CD14-positive monocyte (primary cell): ENCODE results near the gene SCAP. TPM values are rescaled to one million over a fixed set of nuclear protein-coding genes. Genes with fewer than 3 reads are reported as not detected.
A peak's percentile ranks its signal among the peaks of the same experiment; 100 is the strongest.

ENCODE experiments used
- DNase-seq, 3 donors: peaks; one replicate each; pipeline ENCODE4 v3.0.0-alpha.2; 2011 to 2022
- H2AFZ ChIP-seq: 2 replicates; pipeline ENCODE4 v1.6.0; 2012; ENCODE audit warnings: mild to moderate bottlenecking, low read depth, low read length, inconsistent platforms; ENCODE audit not compliant: insufficient read depth, poor library complexity, severe bottlenecking
- H3K27ac ChIP-seq, 2 donors: 1 replicate in 1 of 2; 2 replicates in 1 of 2; pipeline ENCODE4 v1.5.1; 2012 to 2013; ENCODE audit warnings: low read length in 2 of 2, control low read depth in 1 of 2, inconsistent platforms in 1 of 2, low read depth in 1 of 2, mild to moderate bottlenecking in 1 of 2
- H3K27me3 ChIP-seq, 2 donors: one replicate each; pipeline versions ENCODE4 v1.6.0 to v1.6.1; 2011 to 2013; ENCODE audit warnings: low read length in 2 of 2; ENCODE audit not compliant: control insufficient read depth in 2 of 2, insufficient read depth in 2 of 2
- H3K36me3 ChIP-seq, 2 donors: replicated peaks in 1 of 2; 1 replicate in 1 of 2; 2 replicates in 1 of 2; pipeline versions ENCODE4 v1.5.1 to v1.6.1; 2012 to 2013; ENCODE audit warnings: low read length in 2 of 2, control low read depth in 1 of 2, inconsistent platforms in 1 of 2, mild to moderate bottlenecking in 1 of 2; ENCODE audit not compliant: insufficient read depth in 2 of 2, control insufficient read depth in 1 of 2
- H3K4me1 ChIP-seq, 2 donors: 1 replicate in 1 of 2; 2 replicates in 1 of 2; pipeline versions ENCODE4 v1.5.1 to v1.6.1; 2012 to 2013; ENCODE audit warnings: low read length in 2 of 2, control low read depth in 1 of 2, inconsistent platforms in 1 of 2, mild to moderate bottlenecking in 1 of 2, moderate library complexity in 1 of 2; ENCODE audit not compliant: insufficient read depth in 2 of 2, control insufficient read depth in 1 of 2
- H3K4me2 ChIP-seq: replicated peaks from 2 replicates; pipeline ENCODE3; 2012; ENCODE audit warnings: low read length, moderate library complexity, mild to moderate bottlenecking; ENCODE audit not compliant: poor library complexity, severe bottlenecking; ENCODE audit errors: extremely low read depth
- H3K4me3 ChIP-seq, 3 experiments: fragments of 200-600 bp in 1 of 3; sonication (generic) in 1 of 3; replicated peaks in 1 of 3; 1 replicate in 2 of 3; 2 replicates in 1 of 3; pipeline ENCODE4 v1.5.1; 2011 to 2013; ENCODE audit warnings: low read length in 3 of 3, mild to moderate bottlenecking in 3 of 3, control low read depth in 2 of 3, low read depth in 2 of 3, inconsistent platforms in 1 of 3, moderate library complexity in 1 of 3
- H3K79me2 ChIP-seq: 2 replicates; pipeline ENCODE4 v1.6.0; 2012; ENCODE audit warnings: mild to moderate bottlenecking, control low read depth, inconsistent platforms, low read length, moderate library complexity; ENCODE audit not compliant: insufficient read depth
- H3K9ac ChIP-seq: 2 replicates; pipeline ENCODE4 v1.6.0; 2017; ENCODE audit warnings: low read length, mild to moderate bottlenecking; ENCODE audit not compliant: insufficient read depth, poor library complexity, severe bottlenecking
- H3K9me3 ChIP-seq, 2 donors: replicated peaks in 1 of 2; 1 replicate in 1 of 2; 2 replicates in 1 of 2; pipeline versions ENCODE4 v1.5.1 to v1.6.1; 2012 to 2013; ENCODE audit warnings: low read length in 2 of 2, control low read depth in 1 of 2; ENCODE audit not compliant: control insufficient read depth in 1 of 2, insufficient read depth in 1 of 2
- H4K20me1 ChIP-seq: 2 replicates; pipeline ENCODE4 v1.6.0; 2012; ENCODE audit warnings: mild to moderate bottlenecking, low read length, control low read depth, moderate library complexity; ENCODE audit not compliant: insufficient read depth
- H3K27ac Mint-ChIP-seq, 7 donors: one replicate each; pipeline ENCODE4 v1.8.0; 2020; ENCODE audit warnings: mild to moderate bottlenecking in 7 of 7, mixed read lengths in 7 of 7, moderate library complexity in 6 of 7, inconsistent platforms in 2 of 7
- H3K27me3 Mint-ChIP-seq, 3 donors: one replicate each; pipeline ENCODE4 v1.8.0; 2021 to 2022; ENCODE audit warnings: low read depth in 3 of 3, mild to moderate bottlenecking in 3 of 3, mixed read lengths in 3 of 3, moderate library complexity in 3 of 3, inconsistent platforms in 1 of 3
- H3K36me3 Mint-ChIP-seq, 2 donors: one replicate each; pipeline ENCODE4 v1.8.0; 2020; ENCODE audit warnings: mixed read lengths in 2 of 2, inconsistent platforms in 1 of 2, mild to moderate bottlenecking in 1 of 2
- H3K4me1 Mint-ChIP-seq: one replicate; pipeline ENCODE4 v1.8.0; 2020; ENCODE audit warnings: mild to moderate bottlenecking, mixed read lengths
- H3K4me3 Mint-ChIP-seq, 2 donors: one replicate each; pipeline ENCODE4 v1.8.0; 2020; ENCODE audit warnings: mild to moderate bottlenecking in 2 of 2, mixed read lengths in 2 of 2, moderate library complexity in 1 of 2
- H3K9me3 Mint-ChIP-seq, 7 donors: one replicate each; pipeline ENCODE4 v1.8.0; 2020 to 2022; ENCODE audit warnings: mixed read lengths in 7 of 7, mild to moderate bottlenecking in 6 of 7, moderate library complexity in 6 of 7, inconsistent platforms in 2 of 7
- CTCF ChIP-seq: fragments of 200-600 bp; IDR thresholded peaks from one replicate; pipeline ENCODE4 v1.8.0; 2022; ENCODE audit warnings: antibody characterized with exemption, mild to moderate bottlenecking
- WGBS: methylation state at CpG from one replicate; pipeline ENCODE4 v1.1.5; 2013; ENCODE audit warnings: missing lambda C conversion rate; ENCODE audit not compliant: insufficient coverage; 5-methylcytosine and 5-hydroxymethylcytosine counted together
- intact Hi-C, 2 donors: fragments of 100-400 bp; cut with micrococcal nuclease; formaldehyde crosslinking; loops; one replicate each; pipeline versions ENCODE4 v1.15.0 to v1.15.1; 2023
- polyA plus RNA-seq, 3 donors: library from polyadenylated mRNA; depleted of rRNA in 1 of 3; unstranded in 2 of 3; stranded (reverse) in 1 of 3; fragments of 300-500 nt in 2 of 3; fragments of >200 nt in 1 of 3; fragmentation: Illumina TruSeq in 2 of 3; gene quantifications; 1 replicate in 2 of 3; 2 replicates in 1 of 3; pipeline ENCODE4 v1.2.3, GENCODE V29; 2012 to 2021

Gene SCAP
- polyA plus RNA-seq, 3 donors, result 26.3 to 27.8 (median 27.7) TPM

- Mint-ChIP-seq H3K36me3 (peaks cover 41 to 60% of the 10 kb centered on the region in 2 donors), H3K27ac (peak overlapping the region in 2 of 7 donors; percentile 56 to 58), H3K4me3 (no peak overlapping the region), H3K9me3 (peaks cover 0 to 1% (median 0%) of the 10 kb centered on the region in 7 donors), H3K4me1 (peaks cover 12% of the 10 kb centered on the region), H3K27me3 (peaks cover 0 to 1% (median 0%) of the 10 kb centered on the region in 3 donors)
- no peak for DNase-seq
- intact Hi-C loops, result loop anchor here (2.0 to 5.0 kb wide), 2 partner anchors 57 to 93 kb away; partner anchors contain the start of gene ELP6 (in 1 of the 2)
- Histone ChIP-seq H3K4me2 (no peak overlapping the region), H3K4me1 (peaks cover 9 to 15% of the 10 kb centered on the region in 2 donors), H3K9ac (no peak overlapping the region), H4K20me1 (peaks cover 18% of the 10 kb centered on the region), H3K9me3 (no peaks in the 10 kb centered on the region), H3K36me3 (peaks cover 49 to 65% of the 10 kb centered on the region in 2 donors), H3K4me3 (no peak overlapping the region), H3K27me3 (no peaks in the 10 kb centered on the region), H3K79me2 (no peaks in the 10 kb centered on the region), H2AFZ (no peak overlapping the region), H3K27ac (no peak overlapping the region)
- no peak for TF ChIP-seq CTCF
- WGBS, result 92% methylated on average over 13 of the region's 17 CpGs
Observed at GRCh38 chr3:47419083-47420043, 56.4 kb downstream of the SCAP start.

- no peaks in the 10 kb centered on the region for H3K79me2 ChIP-seq
- H3K36me3 ChIP-seq, result peaks cover 50 to 66% of the 10 kb centered on the region in 2 donors
- peaks cover 12% of the 10 kb centered on the region for H3K4me1 Mint-ChIP-seq
- DNase-seq, result no peak
- H3K9me3 ChIP-seq, result no peaks in the 10 kb centered on the region
- H3K4me1 ChIP-seq, result peaks cover 9 to 15% of the 10 kb centered on the region in 2 donors
- no peak overlapping the region for H2AFZ ChIP-seq
- H3K9ac ChIP-seq, result no peak overlapping the region
- intact Hi-C loops, result no loop called here
- 91% methylated on average over 37 of the region's 53 CpGs for WGBS
- no peak overlapping the region for H3K4me3 ChIP-seq
- H4K20me1 ChIP-seq, result peaks cover 19% of the 10 kb centered on the region
- no peak overlapping the region for H3K4me2 ChIP-seq
- no peak overlapping the region for H3K27ac ChIP-seq
- H3K36me3 Mint-ChIP-seq, result peaks cover 44 to 60% of the 10 kb centered on the region in 2 donors
- H3K27ac Mint-ChIP-seq, result peak overlapping the region in 1 of 7 donors; percentile 56
- no peak for TF ChIP-seq CTCF
- no peaks in the 10 kb centered on the region for H3K27me3 ChIP-seq
- H3K9me3 Mint-ChIP-seq, result peaks cover 0 to 1% (median 0%) of the 10 kb centered on the region in 7 donors
- no peak overlapping the region for H3K4me3 Mint-ChIP-seq
- H3K27me3 Mint-ChIP-seq, result peaks cover 0 to 1% (median under 1%) of the 10 kb centered on the region in 3 donors
Observed at GRCh38 chr3:47418167-47419082, 57.3 kb downstream of the SCAP start.
